ENCODE results near the gene CRISPLD2.
A peak's percentile ranks its signal among the peaks of the same experiment; 100 is the strongest.
"Not testable (repeated sequence)": the region's sequence is repeated elsewhere in the genome, so short reads cannot be mapped to it uniquely, and the experiment has no call there.

CRISPLD2 gene

DNA sequence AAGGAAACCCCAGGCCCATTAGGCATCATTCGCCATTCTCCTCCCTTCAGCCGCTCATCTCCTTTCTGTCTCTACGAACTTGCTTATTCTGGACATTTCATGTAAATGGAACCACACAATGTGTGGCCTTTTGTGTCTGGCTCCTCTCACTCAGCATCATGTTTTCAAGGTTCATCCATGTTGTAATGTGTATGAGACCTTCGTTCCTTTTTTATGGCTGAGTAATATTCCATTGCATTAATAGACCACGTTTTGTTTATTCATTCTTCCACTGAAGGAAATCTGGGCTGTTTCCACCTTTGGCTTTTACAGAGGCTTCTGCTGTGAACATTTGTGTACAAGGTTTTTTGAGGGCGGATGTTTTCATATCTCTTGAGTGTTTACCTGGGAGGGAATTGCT lies 3.2 kb downstream of the CRISPLD2 start:
- no peak for DNase-seq (ENCODE audit: low spot score)

DNA sequence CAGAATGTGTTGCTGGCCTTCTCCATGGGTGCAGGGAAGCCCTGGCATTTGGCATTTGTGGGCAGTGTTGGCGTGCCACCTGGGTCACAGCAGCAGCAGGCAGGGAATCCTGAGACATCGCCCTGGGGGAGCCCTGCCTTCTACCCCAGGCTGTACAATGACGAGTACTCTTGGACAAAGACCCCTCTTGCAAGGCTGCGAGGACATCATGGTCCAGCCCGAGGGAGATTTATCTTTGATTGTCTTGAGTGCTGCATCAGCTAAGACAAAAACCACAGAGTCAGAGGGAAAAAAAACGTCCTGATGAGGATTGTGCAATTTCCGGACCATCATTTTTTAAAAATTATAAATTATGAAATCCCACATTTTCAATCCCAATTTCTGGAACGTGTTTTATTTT lies 3.7 kb downstream of the CRISPLD2 start:
- peak; percentile 73 for DNase-seq (ENCODE audit: low spot score)

DNA sequence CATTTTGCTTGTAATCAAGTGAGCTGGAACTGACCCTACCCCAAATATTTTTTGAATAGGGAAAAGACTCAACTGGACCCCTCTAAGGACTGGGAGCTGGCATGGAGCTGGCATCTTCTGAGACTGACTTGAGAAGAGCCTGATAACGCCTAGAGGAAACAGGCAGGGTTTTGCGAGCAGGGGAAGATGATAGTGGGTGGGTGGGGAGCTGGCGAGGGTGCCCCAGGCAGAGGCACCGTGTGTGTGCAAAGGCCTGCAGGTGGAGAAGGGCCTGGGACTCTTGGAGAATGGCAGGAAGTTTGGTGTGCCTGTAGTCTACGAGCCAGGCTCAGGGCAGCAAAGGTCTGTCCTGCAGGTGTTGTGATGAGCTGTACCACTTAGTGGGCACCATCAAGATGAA lies 4.1 kb downstream of the CRISPLD2 start:
- DNase-seq (ENCODE audit: low spot score): no peak

DNA sequence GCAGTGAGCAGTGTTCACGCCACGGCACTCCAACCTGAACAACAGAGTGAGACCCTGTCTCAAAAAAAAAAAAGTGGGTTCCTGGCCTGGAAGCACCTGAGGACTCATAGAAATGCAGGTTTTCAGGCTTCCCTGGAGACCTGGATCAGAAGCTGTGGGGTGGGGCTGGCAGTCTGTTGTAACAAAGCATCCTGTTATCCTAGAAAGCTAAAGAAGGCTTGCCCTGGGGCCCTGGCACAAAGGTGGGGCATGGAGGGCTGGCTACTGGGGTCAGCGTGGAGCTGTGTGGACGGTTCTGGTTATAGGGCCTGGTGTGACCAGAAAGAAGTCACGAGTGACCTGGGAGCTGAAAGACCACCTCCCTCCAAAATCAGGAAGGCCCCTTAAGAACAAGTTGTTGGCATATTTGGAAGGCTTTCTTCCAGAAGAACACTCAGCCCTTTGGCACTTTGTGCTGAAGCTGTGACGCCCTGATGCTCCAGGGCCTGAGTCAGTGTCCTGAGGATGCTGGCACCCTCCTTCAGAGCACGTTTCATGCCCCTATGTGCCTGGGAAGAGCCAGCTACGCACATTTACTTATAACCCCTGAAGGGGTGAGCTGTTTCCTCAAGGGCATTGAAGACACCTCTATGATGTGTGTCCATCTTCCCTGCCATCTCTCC lies 6.2 kb downstream of the CRISPLD2 start:
- peak; percentile 65 for DNase-seq (ENCODE audit: low spot score)

DNA sequence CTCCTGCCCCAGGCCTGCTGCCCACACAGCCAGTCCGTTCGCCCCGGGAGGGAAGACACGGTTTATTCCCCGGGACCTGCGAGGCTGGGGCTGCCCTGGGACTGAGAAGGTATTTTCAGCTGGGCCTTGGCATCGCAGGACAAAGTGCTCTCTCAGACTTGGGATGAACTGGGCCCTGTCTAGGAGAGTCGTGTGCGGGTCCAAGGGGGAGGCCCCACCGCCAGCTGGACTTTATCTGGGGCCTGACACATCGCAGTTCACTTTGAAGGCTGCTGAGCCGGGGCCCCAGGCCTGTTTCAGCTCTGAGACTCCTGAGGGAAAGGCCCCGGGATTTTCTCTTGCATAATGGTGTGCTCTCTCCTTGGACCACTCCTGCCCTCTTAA lies 6.8 kb downstream of the CRISPLD2 start:
- peak; percentile 57 for DNase-seq (ENCODE audit: low spot score)

DNA sequence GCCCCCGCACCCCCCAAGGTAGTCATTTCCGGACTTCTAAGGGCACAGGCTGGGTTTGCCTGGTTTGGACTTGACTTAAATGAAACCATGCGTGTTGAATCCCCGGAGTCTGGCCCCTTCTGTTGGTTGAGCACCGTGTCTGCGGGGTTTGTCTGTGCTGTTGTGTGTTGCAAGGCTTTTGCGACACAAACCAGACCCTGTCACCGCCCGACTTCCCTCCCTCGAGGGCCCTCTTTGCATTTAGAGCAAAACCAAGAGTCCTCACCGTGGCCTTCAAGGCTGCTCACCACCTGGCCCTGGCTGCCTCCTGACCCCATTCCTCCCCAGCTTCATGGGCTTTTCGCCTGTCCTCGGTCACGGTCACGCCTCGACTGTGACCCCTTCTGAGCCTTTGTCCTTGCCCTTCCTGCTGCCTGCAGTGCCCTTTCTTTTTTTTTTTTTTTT lies 7.4 kb downstream of the CRISPLD2 start:
- DNase-seq (ENCODE audit: low spot score): no peak

DNA sequence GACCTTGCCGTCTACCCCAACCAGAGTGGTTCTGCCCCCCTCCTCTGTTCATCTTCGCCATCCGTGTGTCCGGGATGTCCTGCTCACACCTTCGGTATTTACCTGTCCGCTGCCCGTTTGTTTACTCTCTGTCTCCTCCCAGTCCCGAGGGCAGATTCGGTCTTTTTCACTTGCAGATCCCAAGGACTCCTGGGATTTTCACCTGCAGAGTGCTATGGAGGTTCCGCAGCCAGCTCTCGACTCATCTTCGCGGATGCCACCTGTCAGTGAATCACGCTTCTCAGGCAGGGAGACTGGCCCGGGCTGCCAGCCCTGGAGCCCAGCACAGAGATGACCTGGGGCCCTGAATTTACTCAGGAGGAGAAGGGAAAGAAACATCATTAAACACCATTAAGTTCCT lies 8.1 kb downstream of the CRISPLD2 start:
- DNase-seq (ENCODE audit: low spot score): no peak

DNA sequence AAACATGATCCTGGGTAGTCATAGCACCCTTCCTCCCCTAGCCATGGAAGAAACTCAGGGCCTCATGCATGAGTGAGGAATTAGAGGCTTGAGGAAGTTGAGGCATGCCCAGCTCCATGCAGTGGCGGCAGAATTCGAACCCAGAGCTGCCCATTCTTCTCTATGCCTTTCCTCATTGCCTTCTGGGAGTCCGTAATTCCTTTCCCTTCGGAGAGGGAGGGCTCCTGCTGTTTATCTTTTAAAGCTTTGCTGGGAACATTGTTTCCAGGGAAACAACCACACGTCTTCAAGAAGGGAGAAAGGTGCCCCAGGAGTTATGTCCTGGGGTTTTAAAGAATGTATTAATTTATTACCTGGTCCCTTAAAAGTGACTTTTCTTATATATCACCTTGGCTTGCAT lies 8.5 kb downstream of the CRISPLD2 start:
- DNase-seq (ENCODE audit: low spot score): no peak

DNA sequence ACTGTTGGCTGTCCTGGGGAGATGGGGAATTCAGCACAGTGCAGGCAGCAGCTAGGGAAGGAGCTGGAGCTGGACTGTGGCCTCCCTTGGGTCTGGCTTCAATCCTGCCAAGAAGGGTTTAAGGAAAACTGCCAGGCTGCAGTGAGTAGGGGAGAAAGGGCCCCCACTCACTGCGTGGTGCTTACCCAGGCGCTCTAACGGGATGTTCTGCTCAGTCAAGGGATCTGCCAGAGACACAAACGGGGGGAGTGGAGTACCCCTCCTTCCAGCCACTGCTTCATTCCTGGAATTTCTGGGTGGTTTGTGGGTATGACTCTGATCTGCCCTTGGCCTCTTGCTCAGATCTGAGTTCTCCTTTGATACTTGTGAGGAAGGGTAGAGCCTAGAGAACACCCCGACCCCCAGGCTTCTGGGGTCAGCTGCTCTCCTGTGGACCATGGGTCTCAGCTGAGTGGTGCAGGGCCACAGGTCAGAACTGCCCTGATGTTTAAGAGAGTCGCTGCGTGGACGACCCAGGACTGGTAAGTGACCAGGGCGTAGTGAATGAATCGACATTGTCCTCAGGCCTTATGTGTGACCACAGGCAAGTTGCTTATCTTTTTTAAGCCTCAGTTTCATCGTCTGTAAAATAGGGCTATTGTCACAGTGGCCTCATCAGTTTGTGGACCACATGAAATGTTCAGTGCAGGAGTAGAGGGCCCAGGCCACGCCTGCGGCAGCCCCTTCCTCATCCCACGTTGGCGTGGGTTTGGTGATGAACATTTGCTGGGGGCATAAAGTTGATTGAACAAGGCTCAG lies 9.6 kb downstream of the CRISPLD2 start:
- peak; percentile 78 for DNase-seq (ENCODE audit: low spot score)

DNA sequence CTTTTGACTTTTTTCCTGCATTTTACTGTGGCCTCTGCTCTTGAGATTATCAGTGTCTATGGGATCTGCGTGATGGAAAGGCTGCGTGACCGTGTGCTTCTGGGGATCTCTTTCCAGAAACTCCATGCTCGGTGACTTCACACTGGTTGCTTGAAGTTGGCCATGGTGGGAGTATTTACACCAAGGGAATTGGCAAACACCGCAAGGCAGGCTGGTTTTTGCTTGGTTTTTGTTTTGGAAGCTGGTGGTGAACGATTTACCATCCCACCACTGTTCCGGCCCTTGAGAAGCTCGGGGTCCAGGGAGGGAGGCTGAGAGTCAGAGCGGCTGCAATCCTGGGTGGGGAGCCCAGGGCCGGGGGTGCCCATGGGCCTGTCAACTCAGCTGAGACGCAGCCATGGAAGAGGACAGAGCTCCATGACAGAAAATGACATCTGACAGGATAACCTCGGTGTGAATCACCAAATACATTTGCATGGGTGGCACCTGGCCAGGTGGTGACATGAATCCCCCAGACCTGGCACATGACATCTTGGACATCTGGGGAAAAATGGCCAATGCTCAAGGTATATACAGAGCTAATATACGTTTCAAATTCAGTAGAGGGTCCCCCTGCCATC lies 11.1 kb downstream of the CRISPLD2 start:
- no peak for DNase-seq (ENCODE audit: low spot score)

DNA sequence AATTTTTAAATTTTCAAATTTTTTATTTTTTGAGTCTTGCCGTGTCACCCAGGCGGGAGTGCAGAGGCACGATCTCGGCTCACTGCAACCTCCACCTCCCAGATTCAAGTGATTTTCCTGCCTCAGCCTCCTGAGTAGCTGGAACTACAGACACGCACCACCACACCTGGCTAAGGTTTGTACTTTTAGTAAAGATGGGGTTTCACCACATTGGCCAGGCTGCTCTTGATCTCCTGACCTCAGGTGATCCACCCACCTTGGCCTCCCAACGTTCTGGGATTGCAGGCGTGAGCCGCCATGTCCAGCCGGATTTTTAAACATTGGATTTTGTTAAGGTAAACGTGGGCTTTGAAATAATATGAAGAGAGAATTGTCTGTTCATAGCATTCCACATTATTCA lies 11.9 kb downstream of the CRISPLD2 start:
- not testable (repeated sequence) for DNase-seq (ENCODE audit: low spot score)

DNA sequence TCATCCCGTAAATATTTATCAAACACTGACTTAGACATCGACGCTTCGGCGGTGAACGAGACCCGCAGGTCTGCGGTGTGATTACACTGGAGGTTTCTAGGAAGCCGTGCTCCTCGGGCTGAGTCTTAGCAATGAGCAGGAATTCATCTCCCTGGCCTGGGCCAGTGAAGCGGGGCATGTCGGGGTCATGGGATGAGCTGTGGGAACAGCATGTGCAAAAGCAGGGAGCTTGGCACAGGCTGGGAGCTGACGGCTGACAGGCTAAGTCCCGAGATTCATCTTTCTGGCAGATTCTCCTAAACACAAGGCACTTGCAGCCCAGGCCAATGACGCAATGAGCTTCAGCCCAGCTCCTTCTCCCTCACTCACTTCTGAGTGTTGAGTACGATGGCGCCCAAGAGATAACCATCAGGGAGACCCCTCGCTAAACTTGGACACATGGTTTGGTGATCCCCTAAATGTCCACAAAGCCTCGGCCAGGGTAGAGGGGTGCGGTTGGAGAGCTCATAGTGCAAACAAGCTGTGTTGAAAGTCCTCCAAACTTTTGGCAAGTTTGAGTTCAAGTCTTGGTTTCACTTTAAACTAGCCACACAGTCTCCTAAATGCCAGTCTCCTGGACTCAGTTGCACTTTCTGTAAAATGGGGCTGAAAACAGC lies 12.8 kb downstream of the CRISPLD2 start:
- peak; percentile 90 for DNase-seq (ENCODE audit: low spot score)

DNA sequence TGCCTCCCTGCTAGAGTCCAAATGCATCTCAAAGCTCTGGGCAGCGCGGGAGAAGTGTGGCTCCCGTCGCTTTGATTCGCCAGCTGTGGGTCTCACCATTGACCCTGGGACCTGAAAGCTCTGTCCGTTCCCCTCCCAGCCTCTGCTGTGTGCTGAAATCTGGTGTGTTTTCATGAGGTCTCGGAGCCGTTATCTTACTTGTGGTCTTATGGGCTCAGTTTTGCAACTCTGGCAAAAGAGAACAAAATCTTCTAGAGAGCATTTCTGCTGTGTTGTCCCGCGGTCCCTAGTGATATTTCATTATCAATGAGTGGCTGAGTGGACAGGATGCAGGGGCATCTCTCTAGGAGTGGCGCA lies 13.3 kb downstream of the CRISPLD2 start:
- no peak for DNase-seq (ENCODE audit: low spot score)

DNA sequence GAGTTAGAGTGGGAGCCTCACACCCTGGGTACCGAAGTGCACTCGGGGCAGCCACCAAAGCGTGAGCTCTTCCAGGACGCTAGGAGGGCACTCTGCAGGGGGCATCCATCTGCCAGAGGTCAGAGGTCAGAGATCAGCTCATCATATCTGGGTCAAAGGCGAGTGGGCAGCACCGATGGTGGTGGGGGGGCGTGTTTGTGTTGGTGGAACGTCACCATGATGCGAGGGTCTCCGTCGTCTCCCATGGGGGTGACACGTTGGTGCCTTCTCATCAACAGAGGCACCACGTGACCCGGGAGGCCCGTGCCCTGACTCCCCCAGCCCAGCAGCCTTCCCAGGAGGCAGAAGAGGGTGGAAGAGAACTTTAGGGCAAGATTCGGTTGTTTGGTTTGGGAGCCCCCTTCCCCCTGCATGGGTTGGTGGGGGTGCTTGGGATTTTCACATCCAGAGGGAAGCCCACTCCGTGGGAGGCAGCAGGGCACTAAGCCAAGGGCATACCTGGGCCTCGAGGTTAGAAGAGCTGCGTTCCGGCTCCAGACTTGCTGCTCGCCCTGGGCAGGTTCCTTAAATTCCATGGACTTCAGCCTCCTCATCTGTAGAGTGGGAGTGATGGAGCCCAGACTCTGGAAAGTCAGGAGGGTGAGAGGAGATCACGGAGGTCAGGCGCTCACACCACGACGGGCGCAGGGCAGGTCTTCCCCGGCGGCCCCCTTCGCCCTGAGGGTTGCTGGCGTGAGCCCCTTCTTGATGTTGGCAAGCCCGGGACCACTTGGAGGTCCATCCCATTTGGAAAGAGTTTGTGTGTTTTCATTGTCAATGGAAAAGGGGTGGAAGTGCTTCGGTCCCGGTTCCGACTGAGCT lies 14.0 kb downstream of the CRISPLD2 start:
- no peak for DNase-seq (ENCODE audit: low spot score)

DNA sequence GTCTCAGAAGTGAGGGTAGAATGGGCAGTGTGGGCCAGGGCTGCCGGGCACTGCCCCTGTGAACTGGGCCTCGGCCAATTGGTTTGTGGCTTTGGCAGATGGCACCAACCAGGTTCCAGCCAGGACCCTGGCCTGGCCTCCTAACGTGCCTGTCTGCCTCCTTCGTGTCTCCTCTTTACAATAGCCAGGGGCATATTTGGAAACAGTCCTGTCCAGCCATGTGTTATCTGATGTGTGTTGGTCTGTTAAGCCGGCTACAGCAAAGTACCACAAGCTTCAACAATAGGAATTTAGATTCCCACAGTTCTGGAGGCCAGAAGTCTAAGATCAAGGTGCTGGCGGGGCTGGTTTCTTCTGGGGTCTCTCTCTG lies 14.6 kb downstream of the CRISPLD2 start:
- no peak for DNase-seq (ENCODE audit: low spot score)

DNA sequence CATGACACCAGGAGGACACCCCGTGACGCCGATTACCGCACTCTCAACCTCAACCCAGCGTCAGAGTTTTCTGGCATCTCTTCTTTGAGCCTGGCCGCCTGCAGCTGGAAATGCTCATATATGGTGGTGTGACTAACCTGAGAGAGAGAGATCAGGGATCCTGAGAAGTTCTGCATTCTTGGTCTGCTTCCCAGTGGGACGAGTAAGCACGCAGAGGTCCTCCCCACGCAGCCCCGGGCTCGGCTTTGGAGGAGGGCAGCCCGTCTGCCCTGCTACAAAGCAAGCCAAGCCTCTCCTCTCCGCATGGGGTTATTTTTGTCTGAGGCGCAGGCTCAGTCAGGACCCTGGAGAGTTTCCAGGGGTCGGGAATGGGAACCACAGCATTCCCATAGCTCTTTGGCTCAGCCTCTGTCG lies 16.5 kb downstream of the CRISPLD2 start:
- peak; percentile 98 for DNase-seq (ENCODE audit: low spot score)

DNA sequence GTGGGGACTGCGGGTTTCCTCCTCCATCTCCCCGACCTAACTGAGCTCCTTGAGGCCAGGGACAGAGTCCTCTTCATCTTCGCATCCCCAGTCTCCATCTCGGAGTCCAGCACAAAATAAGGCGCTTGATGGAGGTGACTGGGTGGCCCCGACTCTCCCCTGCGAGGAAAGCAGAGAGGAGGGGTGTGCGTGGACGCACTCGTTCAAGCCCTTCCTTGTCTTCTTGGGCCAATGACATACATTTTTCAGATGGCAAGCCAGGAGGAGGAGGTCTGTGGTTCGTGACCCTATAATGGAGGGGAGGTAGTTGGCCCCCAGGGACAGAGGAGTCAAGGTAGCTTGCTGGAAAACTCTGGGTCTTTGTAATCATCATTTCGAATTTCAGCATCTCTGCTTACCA lies 17.2 kb downstream of the CRISPLD2 start:
- DNase-seq (ENCODE audit: low spot score): no peak

DNA sequence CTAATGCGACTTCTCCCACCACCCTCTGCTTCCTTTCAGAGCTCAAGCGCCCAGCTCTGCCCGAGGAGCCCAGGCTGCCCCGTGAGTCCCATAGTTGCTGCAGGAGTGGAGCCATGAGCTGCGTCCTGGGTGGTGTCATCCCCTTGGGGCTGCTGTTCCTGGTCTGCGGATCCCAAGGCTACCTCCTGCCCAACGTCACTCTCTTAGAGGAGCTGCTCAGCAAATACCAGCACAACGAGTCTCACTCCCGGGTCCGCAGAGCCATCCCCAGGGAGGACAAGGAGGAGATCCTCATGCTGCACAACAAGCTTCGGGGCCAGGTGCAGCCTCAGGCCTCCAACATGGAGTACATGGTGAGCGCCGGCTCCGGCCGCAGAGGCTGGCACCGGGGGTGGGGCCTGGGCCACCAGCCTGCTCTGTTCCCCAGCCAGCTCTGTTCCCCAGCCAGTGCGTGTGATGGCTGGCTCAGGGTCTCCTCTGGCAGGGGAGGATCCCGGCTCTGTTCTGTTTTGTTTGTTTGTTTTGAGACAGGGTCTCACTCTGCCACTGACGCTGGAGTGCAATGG lies 18.7 kb downstream of the CRISPLD2 start:
- no peak for DNase-seq (ENCODE audit: low spot score)

DNA sequence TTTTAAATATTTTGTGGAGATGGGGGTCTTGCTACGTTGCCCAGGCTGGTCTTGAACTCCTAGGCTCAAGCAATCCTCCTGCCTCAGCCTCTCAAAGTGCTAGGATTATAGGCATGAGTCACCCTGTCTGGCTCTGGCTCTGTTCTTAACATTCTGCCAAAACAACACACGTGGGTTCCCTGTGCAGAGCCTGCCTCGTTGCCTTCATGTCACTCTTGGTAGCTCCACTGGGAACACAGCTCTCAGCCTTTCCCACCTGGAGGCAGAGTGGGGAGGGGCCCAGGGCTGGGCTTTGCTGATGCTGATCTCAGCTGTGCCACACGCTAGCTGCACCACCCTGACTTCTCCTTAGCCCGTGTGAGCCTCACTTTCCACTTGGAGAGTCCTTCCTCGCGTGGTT lies 19.3 kb downstream of the CRISPLD2 start:
- DNase-seq (ENCODE audit: low spot score): peak; percentile 55

DNA sequence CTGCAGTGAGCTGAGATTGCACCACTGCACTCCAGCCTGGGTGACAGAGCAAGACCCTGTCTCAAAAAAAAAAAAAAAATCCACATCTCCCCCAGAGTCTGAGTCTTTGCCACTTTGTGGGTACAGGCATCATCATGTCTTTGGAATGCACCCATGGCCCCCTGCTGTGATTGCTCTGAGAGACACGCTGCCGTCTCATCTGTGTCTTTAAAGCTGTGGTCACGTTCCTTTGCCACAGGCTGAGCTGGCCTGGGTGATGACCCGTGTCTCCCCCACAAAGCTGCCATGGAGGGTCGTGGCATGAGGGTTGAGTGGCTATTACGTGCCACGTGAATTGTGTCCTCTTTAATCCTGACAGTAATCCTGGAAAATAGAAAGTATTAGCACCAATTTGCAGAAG lies 20.2 kb downstream of the CRISPLD2 start:
- peak; percentile 58 for DNase-seq (ENCODE audit: low spot score)
